OCI-LY1 (cell line): ENCODE data around the gene USP48.

ENCODE experiments used
- CTCF ChIP-seq: fragments of 200-600 bp; sonication (generic), shearing (Covaris generic); IDR thresholded peaks from 2 replicates; pipeline ENCODE4 v1.5.1; 2017; ENCODE audit warnings: mild to moderate bottlenecking, antibody characterized with exemption, low read length, moderate library complexity, mixed read lengths
- EZH2 ChIP-seq: fragments of 200-600 bp; sonication (generic), shearing (Covaris generic); IDR thresholded peaks from 2 replicates; pipeline ENCODE4 v1.8.0; 2017; ENCODE audit warnings: borderline replicate concordance, mixed run types, mild to moderate bottlenecking, antibody characterized with exemption, low read length, moderate library complexity, mixed read lengths

DNA sequence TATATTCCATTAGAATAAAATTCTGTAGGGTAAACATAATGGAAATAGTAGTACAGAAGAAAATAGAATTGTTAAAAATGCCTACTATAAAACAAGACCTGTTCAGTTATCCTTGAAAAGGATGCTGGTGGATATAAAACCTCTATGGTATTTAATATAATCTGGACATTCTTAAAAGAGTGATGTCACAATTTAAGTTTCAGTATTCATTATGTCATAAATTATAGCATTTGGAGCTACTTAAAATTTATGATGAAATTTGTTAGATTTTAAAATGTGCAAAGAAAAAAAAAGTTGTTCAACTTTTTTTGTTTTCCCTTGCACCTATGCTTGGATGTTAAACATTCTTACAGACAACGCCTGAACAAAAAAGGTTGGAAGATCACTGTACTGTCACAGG is 50.3 kb downstream of the USP48 start:
- TF ChIP-seq CTCF = no peak
- TF ChIP-seq EZH2 = no peak
